NOMO-1 treated with DMSO at 0.1 percent for 48 hours (cell line): ENCODE data around the gene CSE1L.
"Not testable (repeated sequence)": the region's sequence is repeated elsewhere in the genome, so short reads cannot be mapped to it uniquely, and the experiment has no call there.

Experiments used
- DNase-seq: peaks from one replicate; lab custom pipeline; 2025; ENCODE audit not compliant: unreplicated experiment; lab: John Stamatoyannopoulos, UW

The CSE1L gene

GRCh38 chr20:49046087-49046900 is at the start of gene CSE1L:
TSS of gene CSE1L (plus strand) at chr20:49046312. CDS start at chr20:49058464, 12,152 bp downstream.
- peak; percentile 96 for DNase-seq

- no peak for DNase-seq
Observed at GRCh38 chr20:48999890-49000870, 45.9 kb upstream of the CSE1L start.

GRCh38 chr20:49001741-49002140 is 44.4 kb upstream of the CSE1L start:
- no peak for DNase-seq

GRCh38 chr20:49006446-49006980 is 39.6 kb upstream of the CSE1L start:
- DNase-seq = no peak

- no peak for DNase-seq
Observed at GRCh38 chr20:49009899-49010631, 36.0 kb upstream of the CSE1L start.

GRCh38 chr20:49024220-49024619 is 21.9 kb upstream of the CSE1L start:
- no peak for DNase-seq

- DNase-seq = not testable (repeated sequence)
Observed at GRCh38 chr20:49028177-49028576, 17.9 kb upstream of the CSE1L start.

GRCh38 chr20:49028684-49029083 is 17.4 kb upstream of the CSE1L start:
- DNase-seq = peak; percentile 1

- DNase-seq = no peak
Observed at GRCh38 chr20:49029203-49029602, 16.9 kb upstream of the CSE1L start.

GRCh38 chr20:49030954-49031619 is 15.0 kb upstream of the CSE1L start:
- DNase-seq = no peak

- no peak for DNase-seq
Observed at GRCh38 chr20:49032455-49032854, 13.7 kb upstream of the CSE1L start.

GRCh38 chr20:49034070-49034732 is 11.9 kb upstream of the CSE1L start:
- DNase-seq = no peak

GRCh38 chr20:49037962-49038387 is 8.1 kb upstream of the CSE1L start:
- DNase-seq = peak; percentile 89

GRCh38 chr20:49039854-49040253 is 6.3 kb upstream of the CSE1L start:
- no peak for DNase-seq

GRCh38 chr20:49043000-49043399 is 3.1 kb upstream of the CSE1L start:
- DNase-seq = no peak

GRCh38 chr20:49045440-49046086 is 549 bp upstream of the CSE1L start:
- peak; percentile 50 for DNase-seq

GRCh38 chr20:49052334-49052733 is 6.2 kb downstream of the CSE1L start:
- no peak for DNase-seq

- DNase-seq = no peak
Observed at GRCh38 chr20:49054056-49054643, 8.0 kb downstream of the CSE1L start.

GRCh38 chr20:49063279-49063678 is 17.2 kb downstream of the CSE1L start:
- DNase-seq = no peak
